ENCODE data around the gene GPR15LG. TPM values are rescaled to one million over a fixed set of nuclear protein-coding genes. Genes with fewer than 3 reads are reported as not detected.

The GPR15LG gene
- total and polyA plus RNA-seq, 2 experiments from 2014 or later, result not detected

DNA sequence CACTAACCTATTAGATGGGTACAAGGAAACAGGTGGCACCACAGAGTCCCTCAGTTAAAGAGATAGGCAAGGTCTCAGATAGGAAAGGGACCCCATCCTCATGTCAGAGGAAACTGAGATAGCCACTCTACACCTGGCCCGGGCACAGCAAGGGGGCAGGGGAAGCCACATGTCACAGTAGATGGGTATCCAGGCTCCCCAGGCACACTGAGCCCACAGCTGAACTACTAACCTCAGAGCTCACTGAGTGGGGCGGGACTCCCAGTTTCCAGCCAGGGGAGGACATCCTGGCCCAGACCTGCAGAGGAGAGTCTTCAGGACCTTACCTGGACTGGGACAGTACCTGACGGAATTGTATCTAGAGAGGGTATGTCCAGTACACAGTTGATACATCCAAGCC, 17.0 kb downstream of the GPR15LG start:
- Histone ChIP-seq H3F3A (ENCODE audit: insufficient read depth) (no peaks in the 10 kb centered on the region), H3K9ac (no peak overlapping the region), H4K20me1 (ENCODE audit: insufficient read depth) (no peaks in the 10 kb centered on the region), H2AFZ (no peak overlapping the region), H3K27me3 (replicated peaks; ENCODE audit: insufficient read depth) (peaks cover 41% of the 10 kb centered on the region), H3K79me2 (ENCODE audit: insufficient read depth) (no peaks in the 10 kb centered on the region), H3K27ac (no peak overlapping the region), H3K4me3 (no peak overlapping the region), H3K36me3 (ENCODE audit: low read depth) (no peaks in the 10 kb centered on the region), H3K9me2 (ENCODE audit: insufficient read depth) (no peaks in the 10 kb centered on the region), H3K9me3 (ENCODE audit: low read depth) (no peaks in the 10 kb centered on the region), H3K4me1 (ENCODE audit: insufficient read depth) (no peaks in the 10 kb centered on the region), H3K4me2 (ENCODE audit: unreplicated experiment) (no peak overlapping the region)
- no peak for DNase-seq
- TF ChIP-seq EZH2phosphoT487 (IDR thresholded peaks at IDR 0.05; ENCODE audit: insufficient read depth, low read depth) (no peak), EZH2 (IDR thresholded peaks at IDR 0.05; ENCODE audit: insufficient read depth, poor library complexity, severe bottlenecking) (no peak)
- WGBS, 2 experiments (ENCODE audit: low coverage in 1 of 2, low lambda C conversion rate in 2 of 2, missing lambda C conversion rate in 2 of 2), result 29 to 39% methylated on average over 3 of the region's 3 CpGs
- in situ Hi-C loops (cut with MboI), result no loop called here

GRCh38 chr10:84191106-84191505, 17.5 kb downstream of the GPR15LG start:
- 39 to 40% methylated on average over 5 of the region's 5 CpGs for WGBS, 2 experiments (ENCODE audit: low coverage in 1 of 2, low lambda C conversion rate in 2 of 2, missing lambda C conversion rate in 2 of 2)
- H3K27ac ChIP-seq, result no peak overlapping the region
- H3K4me1 ChIP-seq (ENCODE audit: insufficient read depth), result no peaks in the 10 kb centered on the region
- no peak for DNase-seq
- H3F3A ChIP-seq (ENCODE audit: insufficient read depth), result no peaks in the 10 kb centered on the region
- H3K4me2 ChIP-seq (ENCODE audit: unreplicated experiment), result no peak overlapping the region
- no peaks in the 10 kb centered on the region for H3K36me3 ChIP-seq (ENCODE audit: low read depth)
- H3K79me2 ChIP-seq (ENCODE audit: insufficient read depth), result no peaks in the 10 kb centered on the region
- in situ Hi-C loops (cut with MboI), result no loop called here
- no peaks in the 10 kb centered on the region for H3K9me3 ChIP-seq (ENCODE audit: low read depth)
- no peaks in the 10 kb centered on the region for H4K20me1 ChIP-seq (ENCODE audit: insufficient read depth)
- H2AFZ ChIP-seq, result no peak overlapping the region
- H3K9me2 ChIP-seq (ENCODE audit: insufficient read depth), result no peaks in the 10 kb centered on the region
- no peak overlapping the region for H3K4me3 ChIP-seq
- peaks cover 46% of the 10 kb centered on the region for H3K27me3 ChIP-seq (replicated peaks; ENCODE audit: insufficient read depth)
- no peak for TF ChIP-seq EZH2phosphoT487 (IDR thresholded peaks at IDR 0.05; ENCODE audit: insufficient read depth, low read depth)
- TF ChIP-seq EZH2 (IDR thresholded peaks at IDR 0.05; ENCODE audit: insufficient read depth, poor library complexity, severe bottlenecking), result no peak
- H3K9ac ChIP-seq, result no peak overlapping the region

DNA sequence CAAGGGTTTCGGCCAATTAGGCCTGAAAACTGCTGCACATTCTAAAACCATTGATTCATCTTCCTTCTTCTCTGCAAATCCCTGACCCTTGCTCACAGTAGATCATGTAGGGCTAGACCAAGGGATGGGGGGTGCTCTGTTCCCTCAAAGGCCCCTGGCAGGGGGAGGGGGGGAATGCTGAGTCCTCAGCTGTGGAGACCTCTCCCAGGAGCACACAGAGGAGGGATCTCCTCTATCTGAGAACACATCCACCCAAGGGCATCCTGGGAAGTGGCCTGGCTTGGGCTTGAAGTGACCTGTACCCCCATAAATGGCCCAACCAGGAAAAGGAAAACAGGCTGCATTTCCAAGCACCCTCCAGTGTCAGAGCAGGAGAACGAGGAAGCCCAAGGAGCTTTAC, 19.7 kb downstream of the GPR15LG start:
- Histone ChIP-seq H3K27me3 (replicated peaks; ENCODE audit: insufficient read depth) (peaks cover 53% of the 10 kb centered on the region), H3K9me3 (ENCODE audit: low read depth) (no peaks in the 10 kb centered on the region), H3K27ac (no peak overlapping the region), H3F3A (ENCODE audit: insufficient read depth) (no peaks in the 10 kb centered on the region), H3K79me2 (ENCODE audit: insufficient read depth) (no peaks in the 10 kb centered on the region), H3K4me2 (ENCODE audit: unreplicated experiment) (no peak overlapping the region), H3K9ac (no peak overlapping the region), H2AFZ (no peak overlapping the region), H3K36me3 (ENCODE audit: low read depth) (no peaks in the 10 kb centered on the region), H3K9me2 (ENCODE audit: insufficient read depth) (no peaks in the 10 kb centered on the region), H3K4me1 (ENCODE audit: insufficient read depth) (no peaks in the 10 kb centered on the region), H4K20me1 (ENCODE audit: insufficient read depth) (no peaks in the 10 kb centered on the region), H3K4me3 (no peak overlapping the region)
- in situ Hi-C loops (cut with MboI), result no loop called here
- TF ChIP-seq EZH2 (IDR thresholded peaks at IDR 0.05; ENCODE audit: insufficient read depth, poor library complexity, severe bottlenecking) (no peak), EZH2phosphoT487 (IDR thresholded peaks at IDR 0.05; ENCODE audit: insufficient read depth, low read depth) (no peak)
- DNase-seq, result no peak
- WGBS, 2 experiments (ENCODE audit: low coverage in 1 of 2, low lambda C conversion rate in 2 of 2, missing lambda C conversion rate in 2 of 2), result 69 to 75% methylated on average over 2 of the region's 2 CpGs

- in situ Hi-C loops (cut with MboI), result no loop called here
- 7 to 9% methylated on average over 5 of the region's 5 CpGs for WGBS, 2 experiments (ENCODE audit: low coverage in 1 of 2, low lambda C conversion rate in 2 of 2, missing lambda C conversion rate in 2 of 2)
- Histone ChIP-seq H3K79me2 (ENCODE audit: insufficient read depth) (no peaks in the 10 kb centered on the region), H3K36me3 (ENCODE audit: low read depth) (no peaks in the 10 kb centered on the region), H3K27ac (no peak overlapping the region), H3K9ac (no peak overlapping the region), H3K4me1 (ENCODE audit: insufficient read depth) (no peaks in the 10 kb centered on the region), H3K9me2 (ENCODE audit: insufficient read depth) (no peaks in the 10 kb centered on the region), H4K20me1 (ENCODE audit: insufficient read depth) (no peaks in the 10 kb centered on the region), H3K27me3 (replicated peaks; ENCODE audit: insufficient read depth) (peaks cover 53% of the 10 kb centered on the region), H3K4me3 (peak overlapping the region; percentile 41), H2AFZ (peak overlapping the region; percentile 23; the same call in 1 of the 2 replicates), H3K4me2 (ENCODE audit: unreplicated experiment) (peak overlapping the region; percentile 32), H3F3A (ENCODE audit: insufficient read depth) (no peaks in the 10 kb centered on the region), H3K9me3 (ENCODE audit: low read depth) (no peaks in the 10 kb centered on the region)
- DNase-seq, result no peak
- no peak for TF ChIP-seq EZH2 (IDR thresholded peaks at IDR 0.05; ENCODE audit: insufficient read depth, poor library complexity, severe bottlenecking)
- no peak for TF ChIP-seq EZH2phosphoT487 (IDR thresholded peaks at IDR 0.05; ENCODE audit: insufficient read depth, low read depth)
Measured at GRCh38 chr10:84193846-84194423, 20.3 kb downstream of the GPR15LG start.
